Measurements from ENCODE around the gene INSL3.

DNA sequence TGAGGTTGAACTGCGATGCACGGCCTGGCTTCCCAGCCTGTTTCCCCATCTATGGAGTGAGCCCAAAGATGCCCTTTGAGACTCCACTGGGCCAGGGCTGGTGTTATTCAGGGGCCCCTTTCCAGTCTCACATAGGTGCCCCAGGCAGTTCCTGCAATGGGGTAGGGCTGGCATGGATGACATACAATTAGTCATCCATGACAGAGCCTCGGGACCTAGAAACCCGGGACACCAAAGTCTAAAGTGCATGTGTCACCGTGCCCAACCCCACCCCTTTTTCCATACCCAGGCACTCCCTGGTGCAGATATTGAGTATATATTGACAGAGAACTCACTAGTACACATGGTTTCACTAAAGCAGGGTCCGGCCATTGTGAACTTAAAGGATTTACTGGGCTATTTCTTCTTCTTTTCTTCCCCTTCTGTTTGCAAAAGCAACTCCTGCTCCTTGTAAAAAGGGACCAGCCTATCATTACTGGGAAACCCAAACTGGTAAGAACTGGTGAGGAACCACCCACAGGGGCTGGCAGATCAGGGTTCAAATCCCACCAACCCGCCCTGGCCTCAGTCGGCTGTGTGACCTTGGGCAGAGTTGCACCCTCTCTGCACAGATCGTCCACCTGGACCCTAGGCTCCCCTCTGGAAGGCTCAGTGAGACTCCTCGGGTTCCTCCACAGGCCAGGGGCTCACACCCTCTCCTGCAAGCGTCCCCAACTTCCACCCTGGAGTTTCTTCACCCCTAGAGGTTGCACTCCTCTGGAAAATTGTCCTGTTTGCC is 23.7 kb downstream of the INSL3 start:
- TF ChIP-seq, protein P1, sequence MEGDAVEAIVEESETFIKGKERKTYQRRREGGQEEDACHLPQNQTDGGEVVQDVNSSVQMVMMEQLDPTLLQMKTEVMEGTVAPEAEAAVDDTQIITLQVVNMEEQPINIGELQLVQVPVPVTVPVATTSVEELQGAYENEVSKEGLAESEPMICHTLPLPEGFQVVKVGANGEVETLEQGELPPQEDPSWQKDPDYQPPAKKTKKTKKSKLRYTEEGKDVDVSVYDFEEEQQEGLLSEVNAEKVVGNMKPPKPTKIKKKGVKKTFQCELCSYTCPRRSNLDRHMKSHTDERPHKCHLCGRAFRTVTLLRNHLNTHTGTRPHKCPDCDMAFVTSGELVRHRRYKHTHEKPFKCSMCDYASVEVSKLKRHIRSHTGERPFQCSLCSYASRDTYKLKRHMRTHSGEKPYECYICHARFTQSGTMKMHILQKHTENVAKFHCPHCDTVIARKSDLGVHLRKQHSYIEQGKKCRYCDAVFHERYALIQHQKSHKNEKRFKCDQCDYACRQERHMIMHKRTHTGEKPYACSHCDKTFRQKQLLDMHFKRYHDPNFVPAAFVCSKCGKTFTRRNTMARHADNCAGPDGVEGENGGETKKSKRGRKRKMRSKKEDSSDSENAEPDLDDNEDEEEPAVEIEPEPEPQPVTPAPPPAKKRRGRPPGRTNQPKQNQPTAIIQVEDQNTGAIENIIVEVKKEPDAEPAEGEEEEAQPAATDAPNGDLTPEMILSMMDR (IDR thresholded peaks at IDR 0.05): no peak
- TF ChIP-seq POLR2A (IDR thresholded peaks at IDR 0.05) (no peak), POLR2AphosphoS5 (IDR thresholded peaks at IDR 0.05) (no peak), EP300 (IDR thresholded peaks at IDR 0.05) (no peak)

All from upper lobe of left lung (tissue), 4 donors.